NCI-H2196 (cell line): ENCODE results near the gene KCTD5.
A peak's percentile ranks its signal among the peaks of the same experiment; 100 is the strongest.
"Not testable (repeated sequence)": the region's sequence is repeated elsewhere in the genome, so short reads cannot be mapped to it uniquely, and the experiment has no call there.

ENCODE experiments used
- DNase-seq: peaks from one replicate; lab custom pipeline; 2025; ENCODE audit not compliant: unreplicated experiment; lab: John Stamatoyannopoulos, UW

The KCTD5 gene

DNA sequence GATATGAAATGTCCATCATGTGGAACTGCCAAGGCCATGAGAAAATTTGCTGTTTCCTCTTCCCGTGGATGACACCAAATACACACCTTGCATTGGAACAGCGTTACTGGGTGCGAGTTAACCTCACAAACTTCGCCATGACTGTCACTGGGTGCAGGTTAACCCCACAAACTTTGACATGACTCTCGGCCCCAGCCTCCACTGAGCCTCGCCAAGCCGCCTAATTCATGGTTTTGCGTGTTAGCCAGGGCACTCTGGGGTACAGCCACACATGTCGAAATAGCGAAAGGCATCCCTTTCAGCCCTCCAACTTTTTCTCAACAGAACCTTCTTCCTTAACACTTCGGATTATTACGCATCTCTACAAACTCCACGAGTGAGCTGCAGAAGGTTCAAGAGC, 10.6 kb upstream of the KCTD5 start:
- DNase-seq, result no peak

DNA sequence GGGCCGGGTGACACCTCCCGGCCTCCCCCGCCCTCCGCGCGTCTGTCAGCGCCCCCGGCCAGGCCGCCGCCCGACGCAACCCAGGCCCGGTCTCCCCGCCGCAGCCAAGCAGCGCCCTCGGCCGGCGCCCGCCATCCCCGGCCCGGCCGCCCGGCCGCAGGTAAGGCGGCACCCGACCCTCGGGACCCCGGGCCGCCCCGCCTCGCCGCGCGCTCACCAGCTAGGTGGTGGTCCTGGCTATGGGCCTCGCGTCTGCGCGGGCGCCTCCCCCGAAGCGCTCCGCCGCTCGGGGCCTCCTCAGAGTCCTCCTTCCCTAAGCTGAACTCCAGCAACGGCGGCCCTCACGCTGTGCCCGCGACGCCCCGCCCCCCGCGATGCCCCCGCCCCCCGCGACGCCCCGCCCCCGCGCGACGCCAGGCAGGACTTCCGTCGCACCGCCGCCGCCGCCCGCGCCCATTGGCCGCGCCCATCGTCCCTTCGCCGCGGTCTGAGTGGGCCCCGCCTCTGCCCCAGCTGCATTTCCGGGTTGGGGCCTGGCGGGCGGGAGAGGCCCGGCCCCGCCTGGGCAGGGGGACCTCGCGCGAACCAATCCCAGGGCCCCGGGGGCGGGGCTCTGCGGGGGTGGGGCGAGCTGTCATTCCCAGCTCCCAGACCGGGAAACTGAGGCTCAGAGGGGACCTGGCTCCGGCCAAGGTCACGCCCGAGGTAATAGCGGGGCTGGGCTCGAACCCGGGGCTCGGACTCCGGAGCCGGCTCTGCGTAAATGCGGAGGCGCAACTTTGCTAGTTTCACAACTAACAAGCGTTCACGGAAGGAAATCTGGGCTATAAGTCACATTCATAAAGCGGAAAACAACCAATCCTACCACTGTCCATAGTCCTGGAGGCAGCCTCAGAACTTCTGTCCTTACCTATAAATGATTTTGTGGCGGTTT, 9.0 kb upstream of the KCTD5 start:
- peak; percentile 95 for DNase-seq

DNA sequence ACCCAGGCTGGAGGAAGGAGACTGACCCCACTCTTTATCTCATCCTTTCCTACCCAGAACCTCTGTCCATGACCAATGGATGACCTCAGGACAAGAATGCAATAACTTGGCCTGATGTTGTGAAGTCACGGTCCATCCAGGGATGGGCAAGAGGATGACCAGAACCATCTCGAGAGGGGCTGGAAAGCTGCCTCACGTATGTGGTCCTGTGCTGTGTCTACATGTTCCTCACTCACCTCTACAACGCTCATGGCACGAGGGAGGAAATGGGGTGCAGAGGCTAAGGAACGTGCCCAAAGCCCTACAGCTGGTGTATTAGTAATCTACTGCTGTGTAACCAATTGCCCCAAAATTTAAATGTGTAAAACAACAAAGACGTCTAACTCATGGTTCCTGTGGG, 7.3 kb upstream of the KCTD5 start:
- no peak for DNase-seq

DNA sequence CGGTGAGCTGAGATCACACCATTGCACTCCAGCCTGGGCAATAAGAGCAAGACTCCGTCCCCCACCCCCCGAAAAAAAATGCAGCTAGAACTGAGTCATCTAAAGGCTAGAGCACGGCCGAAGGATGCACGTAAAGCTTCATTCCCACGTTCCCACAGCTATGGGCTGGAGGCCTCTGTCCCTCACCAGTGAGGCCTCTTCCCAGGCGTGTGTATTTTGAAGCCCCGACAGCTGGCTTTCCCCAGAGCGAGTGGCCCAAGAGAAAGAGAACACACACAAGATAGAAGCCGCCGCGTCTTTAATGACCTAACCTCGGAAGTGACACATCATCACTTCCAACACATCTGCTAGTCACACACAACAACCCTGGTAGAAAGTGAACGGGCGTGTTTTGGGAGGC, 6.6 kb upstream of the KCTD5 start:
- no peak for DNase-seq

DNA sequence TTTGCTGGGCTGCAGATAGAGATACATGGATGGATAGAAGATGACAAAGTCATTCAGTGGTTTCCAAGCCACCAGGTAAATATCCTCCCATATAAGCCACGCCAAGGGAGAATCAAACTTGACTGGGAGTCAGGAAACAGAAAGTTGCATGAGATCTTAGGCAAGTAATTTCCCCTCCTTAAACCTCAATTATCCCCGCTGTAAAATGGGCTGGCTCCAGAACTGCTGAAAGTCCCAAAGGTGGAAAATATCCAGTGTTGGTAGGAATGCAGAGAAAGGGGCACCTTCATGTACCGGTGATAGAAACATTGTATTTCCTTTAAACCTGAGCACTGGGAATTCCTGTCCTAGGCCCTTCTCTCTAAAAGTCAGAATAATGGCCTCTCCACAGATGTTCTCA, 5.4 kb upstream of the KCTD5 start:
- DNase-seq, result not testable (repeated sequence)

DNA sequence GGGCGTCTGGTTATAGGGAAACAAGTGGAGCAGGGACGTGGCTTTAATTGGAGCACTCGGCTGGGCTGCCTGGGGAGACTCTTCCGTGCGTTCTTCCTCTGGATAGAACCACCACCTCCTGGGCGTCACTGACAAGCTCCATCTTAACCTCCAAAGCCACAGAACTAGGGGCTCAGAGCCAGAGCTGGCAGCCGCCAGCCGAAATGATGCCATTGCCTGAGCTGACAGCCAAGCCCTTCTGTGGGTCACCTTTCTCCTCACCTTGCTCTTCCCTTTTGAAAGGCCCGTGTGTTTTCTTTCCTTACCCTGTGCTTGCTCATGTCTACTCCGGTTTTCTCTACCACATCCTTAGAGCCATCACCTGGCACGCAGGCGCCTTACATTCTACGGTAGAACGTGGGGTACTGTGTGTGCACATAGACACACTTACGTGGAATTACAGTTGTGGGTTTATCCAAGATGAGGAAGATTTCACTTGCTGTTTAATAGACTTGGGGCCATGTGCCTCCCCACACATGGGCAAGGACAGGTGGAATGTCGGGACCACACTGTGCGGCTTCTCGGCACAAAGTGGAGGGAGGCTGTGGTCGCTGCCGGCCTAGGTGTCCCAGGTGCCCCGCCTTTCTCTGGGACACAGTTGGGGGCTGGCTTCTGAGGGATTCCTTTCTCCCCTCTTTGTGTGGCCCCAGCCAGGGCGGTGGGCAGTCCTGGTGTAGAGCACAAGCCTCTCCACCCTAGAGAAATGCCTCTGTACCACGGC, 3.9 kb upstream of the KCTD5 start:
- not testable (repeated sequence) for DNase-seq

DNA sequence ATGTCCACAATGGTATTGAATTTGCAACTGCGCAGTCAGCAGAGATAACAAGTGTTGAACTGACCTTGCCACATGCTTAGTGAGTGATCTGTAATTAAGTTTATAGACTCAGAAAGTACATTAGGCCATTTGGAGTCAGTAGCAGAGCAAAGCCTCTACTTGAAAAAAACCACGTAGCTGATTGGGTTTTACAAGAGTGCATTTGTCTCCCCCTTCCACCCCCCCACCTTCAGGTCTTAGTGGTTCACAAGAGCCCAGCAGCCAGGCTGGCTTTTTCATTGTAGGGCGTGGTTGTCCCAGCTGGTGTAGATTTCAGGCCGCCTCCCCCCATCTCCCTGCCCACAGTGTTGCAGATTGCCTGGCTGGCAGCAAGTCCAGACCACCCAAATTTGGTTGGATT, 2.4 kb upstream of the KCTD5 start:
- DNase-seq, result not testable (repeated sequence)

DNA sequence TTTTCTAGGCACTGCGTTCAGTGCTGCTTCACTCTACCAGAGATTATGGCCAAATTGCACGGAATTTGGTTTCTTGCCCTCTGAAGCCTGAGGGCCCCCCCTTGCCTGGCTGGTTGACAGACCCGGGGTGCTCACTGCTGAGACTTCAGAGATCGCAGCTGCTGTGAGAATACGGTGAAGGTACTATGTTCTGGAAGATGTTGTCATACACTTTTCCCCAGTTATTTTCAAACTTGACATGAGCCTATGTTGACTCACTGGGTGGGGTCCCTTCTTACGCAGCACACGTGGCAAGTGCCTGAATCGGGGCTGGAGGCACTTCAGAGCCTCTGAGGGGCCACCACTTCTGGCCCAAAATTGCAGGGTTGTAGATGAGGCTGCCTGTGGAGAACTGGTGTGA, 2.0 kb upstream of the KCTD5 start:
- DNase-seq, result not testable (repeated sequence)

DNA sequence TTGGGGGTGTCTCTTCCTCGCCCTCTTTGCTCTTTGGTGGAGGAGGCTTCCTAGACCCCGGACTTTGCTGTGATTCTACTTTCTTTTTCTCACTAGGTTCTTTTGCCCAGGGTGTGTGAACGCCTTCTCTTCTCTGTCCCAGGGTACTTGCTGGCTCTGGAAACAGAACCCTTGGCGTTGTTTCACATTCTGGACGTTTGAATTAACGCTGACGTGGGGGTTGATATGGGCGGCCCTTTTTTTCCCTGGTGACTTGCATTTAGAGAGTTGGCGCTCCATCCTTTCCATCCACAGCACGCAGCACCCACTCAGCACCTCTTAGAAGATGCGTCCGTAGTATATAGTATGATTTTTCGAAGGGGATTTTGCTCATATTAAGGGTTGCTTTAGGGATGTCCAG, 718 bp downstream of the KCTD5 start:
- DNase-seq, result not testable (repeated sequence)

DNA sequence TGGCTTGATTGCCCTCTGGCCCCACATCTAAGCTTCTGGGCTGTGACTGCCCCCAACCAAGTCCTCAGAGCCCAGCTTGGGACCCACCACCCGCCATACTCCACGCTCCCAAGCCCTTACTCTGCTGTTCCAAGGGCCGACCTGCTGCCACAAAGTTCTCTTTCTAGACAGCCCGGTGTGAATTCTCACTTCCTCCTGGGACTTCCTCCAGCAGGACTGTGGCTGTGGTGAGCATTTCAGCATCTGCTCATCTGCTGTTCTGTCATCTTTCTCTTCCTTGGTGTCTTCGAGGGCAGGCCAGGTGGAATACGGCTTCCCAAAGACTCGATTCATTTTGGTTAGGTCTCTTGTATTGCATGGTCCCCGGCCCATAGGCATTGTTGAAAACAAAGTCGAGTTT, 3.8 kb downstream of the KCTD5 start:
- not testable (repeated sequence) for DNase-seq

DNA sequence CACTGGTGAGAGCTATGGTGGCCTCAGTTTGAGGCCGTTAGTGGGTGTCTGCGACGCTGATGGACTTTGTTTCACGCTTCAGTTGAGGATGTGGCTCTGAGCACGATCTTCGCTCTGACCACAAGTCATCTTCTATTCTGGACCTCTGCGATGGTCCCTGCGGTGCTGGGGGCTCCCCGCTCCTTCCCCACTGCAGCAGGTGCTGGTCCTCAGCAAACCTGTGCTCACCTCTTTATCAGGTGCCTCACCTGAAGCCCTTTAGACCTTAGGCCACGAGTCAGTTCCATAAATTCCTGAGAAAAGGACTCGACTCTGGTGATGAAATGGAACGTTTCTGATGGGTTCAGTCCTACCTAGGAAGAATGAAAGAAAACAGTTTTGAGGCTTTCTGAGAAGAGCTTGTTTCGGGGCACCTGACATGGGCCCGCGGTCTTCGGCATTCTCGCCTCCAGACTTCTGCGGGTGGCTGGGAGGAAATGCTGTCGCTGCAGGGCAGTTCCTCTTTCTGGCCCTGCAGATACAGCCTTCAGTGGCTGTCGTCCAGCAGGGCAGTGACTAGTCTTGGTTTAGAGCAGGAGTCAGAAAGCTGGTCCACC, 4.7 kb downstream of the KCTD5 start:
- DNase-seq, result no peak

DNA sequence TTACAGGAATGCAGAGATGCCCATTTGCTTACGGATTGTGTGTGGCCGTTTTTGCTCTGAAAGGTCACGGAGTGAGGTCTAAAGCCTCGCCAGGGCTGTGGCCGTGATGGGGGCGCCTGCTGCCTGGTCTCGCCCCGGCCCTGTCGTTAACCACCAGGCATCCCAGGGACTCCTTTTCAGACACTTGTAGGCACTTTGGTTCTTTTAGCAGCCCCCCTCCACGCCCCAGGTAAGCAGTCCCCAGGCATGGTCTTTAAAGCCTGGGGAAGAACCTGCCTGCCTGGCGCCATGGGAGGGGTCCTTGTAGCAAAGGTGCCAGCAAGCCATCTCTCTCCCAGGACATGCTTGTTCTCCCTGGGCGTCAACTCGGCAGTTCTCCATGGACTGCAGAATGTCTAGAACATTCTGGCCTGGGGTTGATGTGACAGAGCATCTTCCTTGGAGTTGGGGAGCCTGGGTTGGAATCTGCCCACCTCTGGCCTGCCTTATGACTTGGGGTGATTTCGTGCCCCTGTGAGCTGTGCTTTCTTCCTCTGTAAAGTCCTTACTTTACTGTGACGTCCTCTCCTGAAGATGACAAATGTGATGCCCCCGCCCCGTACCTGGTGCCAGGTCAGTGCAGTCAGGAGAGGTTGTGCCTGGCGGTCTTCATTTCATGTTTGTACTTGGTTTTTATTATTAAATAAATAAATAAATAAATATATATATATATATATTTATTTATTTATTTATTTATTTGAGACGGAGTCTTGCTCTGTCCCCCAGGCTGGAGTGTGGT, 5.4 kb downstream of the KCTD5 start:
- no peak for DNase-seq

DNA sequence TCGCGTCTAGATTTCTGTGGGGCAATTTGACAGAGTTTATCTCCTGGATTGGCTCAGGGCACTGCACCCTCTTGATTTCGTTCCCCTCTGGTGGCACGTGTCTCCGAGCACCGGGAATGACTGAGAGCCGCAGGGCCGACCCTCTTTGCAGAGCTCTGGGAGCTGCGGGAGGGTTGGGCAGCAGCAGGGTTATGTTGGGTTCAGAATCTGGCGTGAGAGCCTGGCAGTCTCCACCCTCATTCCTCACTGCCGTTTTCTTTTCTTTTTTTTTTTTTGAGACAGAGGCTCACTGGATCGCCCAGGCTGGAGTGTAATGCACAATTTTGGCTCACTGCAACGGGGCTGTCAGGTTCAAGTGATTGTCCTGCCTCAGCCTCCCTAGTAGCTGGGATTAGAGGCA, 7.1 kb downstream of the KCTD5 start:
- DNase-seq, result not testable (repeated sequence)

DNA sequence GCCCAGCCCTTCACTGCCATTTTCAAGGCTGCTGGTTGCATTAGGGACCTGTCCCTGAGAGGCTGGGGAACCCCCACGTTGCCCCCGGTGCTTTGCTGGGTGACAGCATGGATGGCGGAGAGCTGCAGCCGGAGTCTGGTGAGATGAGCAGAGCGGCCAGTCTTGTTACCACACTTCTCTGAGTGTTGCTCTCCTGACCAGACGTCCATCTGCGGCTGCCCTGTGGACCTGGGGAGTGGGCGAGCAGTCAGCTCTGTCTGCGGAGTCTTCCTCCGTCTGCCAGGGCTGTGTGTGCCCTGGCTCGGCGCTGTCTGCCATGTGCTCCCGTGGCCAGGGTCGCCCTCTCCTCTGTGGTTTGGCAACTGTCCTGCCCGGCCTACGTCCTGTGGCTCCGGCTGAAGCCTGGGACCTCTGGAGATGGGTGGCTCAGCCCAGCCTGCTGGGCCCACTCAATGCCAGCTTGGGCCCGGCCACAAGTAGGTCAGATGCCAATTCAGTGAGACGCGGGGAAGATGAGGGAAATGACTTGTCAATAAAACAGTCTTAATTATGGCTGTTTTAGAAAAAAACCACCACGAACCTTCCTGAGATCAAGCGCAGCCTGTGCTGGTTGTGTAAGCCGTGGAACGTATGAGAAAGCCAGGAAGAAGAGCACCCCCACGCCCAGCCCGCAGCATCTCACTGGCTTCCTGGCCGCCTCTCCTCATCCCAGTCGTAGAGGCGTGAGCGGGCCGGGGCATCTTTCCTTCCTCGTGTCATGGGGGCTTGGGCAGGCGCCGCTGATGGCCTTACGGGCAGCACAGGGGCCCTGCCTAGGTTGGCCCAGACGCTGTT, 7.9 kb downstream of the KCTD5 start:
- no peak for DNase-seq

DNA sequence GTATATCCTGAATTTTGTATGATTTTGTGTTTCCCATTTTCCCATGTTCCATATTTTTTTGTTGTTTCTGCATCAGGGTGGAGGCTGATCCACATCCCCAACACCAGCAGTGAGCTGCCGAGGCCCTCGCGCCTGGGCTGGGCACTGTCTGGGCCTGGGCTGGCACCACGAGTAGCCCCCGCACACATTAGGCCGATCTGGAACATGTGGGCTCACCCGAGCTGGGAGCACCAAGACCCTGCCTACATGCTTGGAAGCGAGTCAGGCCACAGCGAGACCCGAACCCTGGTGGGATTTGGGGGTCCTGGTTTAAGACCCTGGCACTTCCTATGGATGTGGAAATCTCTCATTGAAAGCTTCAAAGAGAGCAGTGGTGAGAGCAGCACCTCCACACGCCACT, 8.5 kb downstream of the KCTD5 start:
- no peak for DNase-seq

DNA sequence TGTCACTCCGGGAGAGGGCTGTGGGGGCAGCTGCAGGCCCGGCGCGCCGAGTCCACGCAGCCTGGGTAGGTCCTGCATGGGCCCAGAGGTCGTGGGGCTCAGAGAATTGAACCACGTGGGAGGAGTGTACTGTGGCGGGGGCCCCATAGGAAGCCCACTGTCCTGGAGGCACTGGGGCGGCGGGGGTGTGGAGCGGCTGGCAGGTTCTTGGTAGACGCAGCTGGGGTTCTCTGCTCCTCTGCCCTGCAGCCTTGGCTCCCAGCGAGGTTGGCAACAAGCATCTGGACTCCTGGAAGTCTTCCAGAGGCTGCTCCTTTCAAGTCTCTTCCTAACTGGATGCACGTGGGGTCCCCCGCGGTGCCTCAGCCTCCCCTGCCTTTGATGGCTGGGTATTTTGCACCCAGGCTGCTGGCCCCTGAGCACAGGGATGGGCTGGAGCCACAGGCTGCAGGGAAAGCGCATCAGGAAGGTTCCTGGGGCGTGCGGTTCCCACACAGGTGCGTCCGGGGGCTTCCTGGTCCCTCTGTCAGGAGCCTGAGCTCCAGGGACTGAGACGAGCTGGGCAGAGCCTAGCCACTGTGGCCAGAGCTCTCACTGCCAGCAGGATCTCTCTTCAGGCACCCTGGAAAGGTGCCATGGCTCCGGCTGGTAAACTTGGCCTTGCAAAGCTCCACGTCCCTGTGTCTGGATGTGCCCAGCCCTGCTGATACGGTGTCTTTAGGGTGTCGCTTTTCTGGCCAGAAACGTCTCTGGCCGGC, 9.3 kb downstream of the KCTD5 start:
- DNase-seq, result peak; percentile 80

DNA sequence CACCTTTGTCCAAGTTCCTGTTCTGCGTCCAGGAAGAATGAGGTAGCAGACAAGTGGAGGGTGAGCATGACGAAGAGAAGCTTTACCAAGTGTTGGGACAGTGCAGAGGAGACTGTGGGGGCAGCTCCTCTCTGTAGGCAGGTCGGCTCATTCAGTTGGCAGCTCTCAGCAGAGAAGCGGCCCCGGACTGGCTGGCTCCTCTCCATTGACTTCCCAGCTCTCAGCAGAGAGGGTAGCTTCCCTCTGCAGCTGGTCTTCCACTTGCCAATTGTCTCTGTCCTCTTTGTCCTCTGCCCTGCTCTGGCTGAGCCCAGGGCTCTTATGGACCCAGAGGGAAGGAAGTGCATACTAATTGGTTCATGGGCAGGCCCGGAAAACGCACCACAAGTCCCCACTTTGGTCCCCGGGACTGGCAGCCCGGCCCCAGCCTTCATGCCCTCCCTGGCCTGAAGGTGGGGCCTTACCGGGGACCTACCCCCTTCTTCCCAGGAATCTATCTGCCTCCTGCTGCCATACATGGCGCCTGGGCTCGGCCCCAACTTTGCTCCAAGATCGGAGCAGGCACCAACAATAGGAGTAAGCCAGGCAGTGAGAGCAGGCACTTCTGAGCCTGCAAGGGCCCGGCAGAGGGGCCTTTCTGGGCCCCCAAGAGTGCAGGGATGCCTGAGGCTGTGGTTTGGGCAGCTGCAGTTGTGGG, 10.1 kb downstream of the KCTD5 start:
- peak; percentile 80 for DNase-seq

DNA sequence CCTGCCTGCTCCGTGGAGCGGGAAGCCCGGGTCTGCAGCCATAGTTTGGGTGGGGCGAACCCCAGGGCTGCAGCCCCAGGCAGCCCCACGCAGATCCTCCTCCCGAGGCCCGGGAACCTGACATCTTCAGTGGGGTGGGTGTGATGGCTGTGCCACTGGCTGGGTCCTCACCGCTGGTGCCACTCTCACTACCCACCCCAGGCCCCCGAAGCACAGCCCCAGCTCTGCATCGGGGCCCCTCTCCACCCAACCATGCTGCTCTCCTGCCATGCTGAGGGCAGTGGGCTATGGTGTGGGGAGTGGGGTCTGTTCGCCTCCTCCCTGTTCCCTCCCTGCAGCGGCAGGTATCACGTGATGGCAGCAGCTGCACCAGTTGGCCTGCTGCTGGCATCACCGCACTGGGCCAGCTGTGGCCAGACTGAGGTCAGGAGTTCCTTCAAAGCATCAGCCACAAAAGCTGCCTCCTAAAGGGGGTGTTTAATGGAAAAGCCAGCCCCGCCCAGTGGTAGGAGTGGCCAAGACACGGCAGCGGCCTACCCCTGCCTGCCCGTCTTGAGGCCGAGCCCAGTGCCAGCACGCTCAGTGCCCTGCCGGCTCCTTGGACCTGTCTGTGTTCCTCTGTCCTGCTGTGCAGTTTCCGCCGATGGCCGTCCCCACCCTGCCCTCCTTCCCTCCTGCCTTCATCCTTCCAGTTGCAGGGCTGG, 10.8 kb downstream of the KCTD5 start:
- peak; percentile 88 for DNase-seq
